RPMI7951 (cell line): Measurements from ENCODE around the gene STKLD1. TPM values are rescaled to one million over a fixed set of nuclear protein-coding genes. Genes with fewer than 3 reads are reported as not detected.

ENCODE experiments used
- DNase-seq: peaks from one replicate; pipeline ENCODE4 v3.0.0-alpha.2; 2012; ENCODE audit warnings: low read depth
- total RNA-seq: library from RNA; depleted of rRNA; stranded (reverse); fragments of >200 nt; shearing (Covaris generic); gene quantifications from 2 replicates; pipeline ENCODE4 v1.2.3, GENCODE V29; 2014

The STKLD1 gene
- total RNA-seq, 1 experiment from 2014 or later: 1.7 TPM

GRCh38 chr9:133408042-133408441, 31.9 kb downstream of the STKLD1 start:
- DNase-seq: no peak

- DNase-seq: no peak
These were observed 39.0 kb downstream of the STKLD1 start for GRCh38 chr9:133415170-133415569.

GRCh38 chr9:133417541-133418461, 41.6 kb downstream of the STKLD1 start, which contains the start of gene REXO4:
Gene REXO4 (minus strand): TSS chr9:133418010. CDS start chr9:133417844, 166 bp downstream.
- peak; percentile 81 for DNase-seq

DNA sequence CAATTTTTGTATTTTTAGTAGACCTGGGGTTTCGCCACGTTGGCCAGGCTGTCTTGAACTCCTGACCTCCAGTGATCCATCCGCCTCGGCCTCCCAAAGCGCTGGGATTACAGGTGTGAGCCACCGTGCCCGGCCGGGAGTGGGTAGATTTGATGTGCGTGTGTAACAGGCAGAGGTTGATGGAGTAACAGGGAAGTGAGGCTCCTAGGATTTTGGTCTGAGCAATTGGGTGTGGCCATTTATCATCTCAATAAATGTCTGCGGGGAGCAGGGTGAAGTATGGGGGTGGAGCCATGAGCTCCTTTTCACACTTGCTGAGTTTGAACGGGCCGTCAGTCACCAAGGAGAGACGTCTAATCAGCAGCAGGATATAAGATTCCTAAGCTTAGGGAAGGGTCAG, 42.8 kb downstream of the STKLD1 start:
- no peak for DNase-seq

DNA sequence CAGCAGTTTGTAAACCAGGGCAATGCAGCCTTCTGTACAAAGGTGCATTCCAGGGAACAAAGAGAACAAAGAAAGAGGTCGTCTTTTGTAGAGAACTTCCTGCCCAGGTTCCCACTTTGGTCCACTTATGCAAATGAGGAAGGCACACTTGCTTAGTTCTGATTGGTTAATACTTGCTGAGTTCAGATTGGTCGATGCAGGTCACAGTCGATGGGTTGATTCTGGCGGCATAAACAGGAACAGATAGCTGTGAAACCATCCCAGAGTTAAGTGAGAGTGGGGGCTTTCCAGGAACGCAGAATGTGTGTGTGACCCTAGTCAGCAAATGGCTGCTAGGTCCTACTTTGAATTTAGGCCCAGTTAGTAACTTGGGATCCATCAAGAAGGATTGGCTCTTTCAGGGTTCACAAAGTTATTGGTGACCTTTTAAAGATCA, 44.2 kb downstream of the STKLD1 start:
- DNase-seq: no peak

GRCh38 chr9:133421615-133422542, 45.7 kb downstream of the STKLD1 start, which contains the start of gene ADAMTS13:
Gene ADAMTS13 (plus strand): TSS chr9:133422367. CDS start chr9:133422444, 77 bp downstream.
- DNase-seq: no peak

GRCh38 chr9:133423216-133423615, 47.0 kb downstream of the STKLD1 start:
- DNase-seq: no peak

DNA sequence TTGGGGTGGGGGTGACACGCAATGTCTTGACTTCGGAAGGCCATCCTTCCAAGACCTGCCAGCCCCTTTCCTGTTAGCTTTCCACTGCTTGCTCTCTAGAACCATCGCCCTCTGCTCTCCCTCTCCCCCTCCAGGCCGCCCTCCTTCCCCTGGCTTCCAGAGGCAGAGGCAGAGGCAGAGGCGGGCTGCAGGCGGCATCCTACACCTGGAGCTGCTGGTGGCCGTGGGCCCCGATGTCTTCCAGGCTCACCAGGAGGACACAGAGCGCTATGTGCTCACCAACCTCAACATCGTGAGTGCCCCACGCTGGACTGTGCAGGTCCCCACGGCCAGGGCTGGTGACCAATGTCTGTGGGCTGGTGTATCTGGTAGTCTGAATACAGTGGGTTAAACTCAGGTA, 48.0 kb downstream of the STKLD1 start:
- DNase-seq: no peak

DNA sequence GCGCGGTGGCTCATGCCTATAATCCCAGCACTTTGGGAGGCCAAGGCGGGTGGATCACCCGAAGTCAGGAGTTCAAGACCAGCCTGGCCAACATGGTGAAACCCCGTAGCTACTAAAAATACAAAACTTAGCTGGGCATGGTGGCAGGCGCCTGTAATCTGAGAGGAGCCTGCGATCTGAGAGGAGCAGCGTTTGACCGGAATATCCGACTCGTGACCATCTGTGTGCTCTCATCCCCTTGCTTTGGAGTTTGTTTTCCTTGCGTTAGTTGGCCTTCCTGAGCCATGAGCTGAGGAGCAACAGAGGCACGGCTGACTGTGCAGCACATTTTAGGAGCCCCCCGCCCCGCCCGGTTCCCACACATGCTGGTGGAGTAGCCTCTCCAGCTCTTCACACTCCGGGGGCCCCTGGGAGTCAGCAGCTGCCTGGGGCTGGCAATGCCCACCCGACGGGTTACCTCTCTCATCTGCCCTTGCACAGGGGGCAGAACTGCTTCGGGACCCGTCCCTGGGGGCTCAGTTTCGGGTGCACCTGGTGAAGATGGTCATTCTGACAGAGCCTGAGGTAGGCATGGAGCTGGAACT, 49.0 kb downstream of the STKLD1 start:
- no peak for DNase-seq

- DNase-seq: no peak
These were observed 49.8 kb downstream of the STKLD1 start for GRCh38 chr9:133426011-133426410.

DNA sequence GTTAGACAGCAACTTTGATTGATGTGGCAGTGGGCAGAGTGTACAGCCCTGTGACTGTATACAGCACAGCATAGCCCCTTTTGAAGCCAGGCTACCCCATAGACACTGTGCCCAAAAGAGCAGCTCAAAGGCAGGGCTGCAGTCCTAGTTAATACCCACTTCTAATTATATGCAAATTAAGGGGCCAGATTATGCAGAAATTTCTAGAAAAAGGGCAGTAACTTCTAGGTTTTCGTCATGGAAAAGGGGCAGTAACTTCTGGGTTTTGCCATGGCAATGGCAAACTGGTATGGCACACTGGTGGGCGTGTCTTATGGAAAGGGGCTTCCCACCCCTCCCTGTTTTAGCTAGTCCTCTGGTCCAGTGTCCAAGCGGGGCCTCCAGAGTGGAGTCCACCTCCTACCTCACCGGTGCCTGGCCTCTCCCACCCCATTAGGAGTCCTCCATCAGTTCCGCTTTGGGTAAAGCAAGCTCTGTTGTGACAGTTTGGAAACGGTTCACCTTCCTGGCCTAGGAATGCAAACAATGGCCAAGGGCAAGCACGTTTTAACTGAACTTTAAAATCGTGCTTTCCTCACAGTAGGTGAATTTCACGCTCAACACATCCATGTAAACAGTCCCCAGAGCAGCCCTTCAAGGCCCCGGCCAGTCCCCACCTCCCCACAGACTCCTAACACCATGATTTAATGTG, 51.6 kb downstream of the STKLD1 start:
- no peak for DNase-seq

DNA sequence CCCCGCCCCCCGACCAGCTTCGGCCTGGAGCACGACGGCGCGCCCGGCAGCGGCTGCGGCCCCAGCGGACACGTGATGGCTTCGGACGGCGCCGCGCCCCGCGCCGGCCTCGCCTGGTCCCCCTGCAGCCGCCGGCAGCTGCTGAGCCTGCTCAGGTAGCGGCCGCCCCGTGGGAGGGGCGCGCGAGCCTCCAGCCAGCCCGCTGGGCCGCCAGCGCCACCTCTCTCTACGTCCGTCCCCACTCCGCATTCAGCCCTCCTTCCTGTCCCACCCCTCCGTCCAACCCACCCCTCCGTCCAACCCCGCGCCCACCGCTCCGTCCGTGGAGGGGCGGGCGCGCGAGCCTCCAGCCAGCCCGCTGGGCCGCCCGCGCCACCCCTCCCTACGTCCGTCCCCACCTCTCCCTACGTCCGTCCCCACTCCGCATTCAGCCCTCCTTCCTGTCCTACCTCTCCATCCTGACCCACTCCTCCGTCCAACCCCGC, 52.5 kb downstream of the STKLD1 start:
- DNase-seq: no peak

DNA sequence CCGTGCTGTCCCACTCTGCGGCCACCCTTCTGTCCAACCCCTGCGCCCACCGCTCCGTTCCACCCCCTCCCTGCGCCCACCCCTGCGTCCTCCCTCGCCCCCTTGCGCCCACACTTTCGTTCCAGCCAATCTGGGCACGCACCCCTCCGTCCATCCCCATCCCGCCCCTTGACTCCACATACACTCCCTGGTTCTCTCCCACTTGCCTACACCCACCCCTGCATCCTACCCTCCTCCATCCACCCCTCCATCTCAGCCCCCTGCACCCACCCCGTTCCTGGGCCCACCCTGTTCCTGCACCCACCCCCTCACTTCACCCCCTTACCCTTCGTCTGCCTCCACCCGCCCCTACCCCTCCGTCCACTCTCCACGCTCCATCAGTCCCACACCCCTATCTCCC, 53.0 kb downstream of the STKLD1 start:
- no peak for DNase-seq

DNA sequence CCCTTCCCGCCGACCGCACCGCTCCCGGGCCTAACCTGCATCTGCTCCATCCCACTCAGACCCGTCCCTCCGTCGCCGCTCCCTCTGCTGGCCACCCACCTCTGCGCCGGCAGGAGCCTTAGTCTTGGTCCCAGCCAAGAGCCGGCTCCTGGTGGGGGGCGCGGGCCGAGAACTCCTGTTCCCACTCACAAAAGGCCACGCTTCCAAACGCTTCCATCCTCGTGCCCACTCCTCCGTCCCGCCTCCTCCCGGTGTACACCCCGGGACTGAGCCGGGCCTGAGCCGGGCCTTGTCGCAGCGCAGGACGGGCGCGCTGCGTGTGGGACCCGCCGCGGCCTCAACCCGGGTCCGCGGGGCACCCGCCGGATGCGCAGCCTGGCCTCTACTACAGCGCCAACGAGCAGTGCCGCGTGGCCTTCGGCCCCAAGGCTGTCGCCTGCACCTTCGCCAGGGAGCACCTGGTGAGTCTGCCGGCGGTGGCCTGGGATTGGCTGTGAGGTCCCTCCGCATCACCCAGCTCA, 53.5 kb downstream of the STKLD1 start:
- DNase-seq: no peak

- no peak for DNase-seq
These were observed 54.1 kb downstream of the STKLD1 start for GRCh38 chr9:133430244-133430643.

- no peak for DNase-seq
These were observed 57.2 kb downstream of the STKLD1 start for GRCh38 chr9:133433351-133433843.

GRCh38 chr9:133436681-133437080, 60.5 kb downstream of the STKLD1 start:
- DNase-seq: no peak

GRCh38 chr9:133437753-133438531, 61.8 kb downstream of the STKLD1 start:
- DNase-seq: no peak

DNA sequence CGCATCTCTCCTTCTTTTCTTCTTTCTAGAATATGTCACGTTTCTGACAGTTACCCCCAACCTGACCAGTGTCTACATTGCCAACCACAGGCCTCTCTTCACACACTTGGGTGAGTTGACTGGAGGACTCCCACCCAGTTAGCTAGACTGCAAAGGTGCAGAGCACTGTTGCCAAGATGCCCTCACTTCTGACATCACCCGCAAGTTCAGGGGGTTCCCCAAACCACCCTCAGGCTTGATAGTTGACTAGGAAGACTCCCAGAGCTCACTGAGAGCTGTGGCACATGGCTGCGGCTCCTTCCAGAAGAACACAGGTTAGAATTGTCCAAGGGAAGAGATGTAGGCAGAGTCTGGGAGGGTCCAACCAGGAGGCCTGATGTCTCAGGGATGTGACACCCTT, 63.2 kb downstream of the STKLD1 start:
- DNase-seq: no peak

DNA sequence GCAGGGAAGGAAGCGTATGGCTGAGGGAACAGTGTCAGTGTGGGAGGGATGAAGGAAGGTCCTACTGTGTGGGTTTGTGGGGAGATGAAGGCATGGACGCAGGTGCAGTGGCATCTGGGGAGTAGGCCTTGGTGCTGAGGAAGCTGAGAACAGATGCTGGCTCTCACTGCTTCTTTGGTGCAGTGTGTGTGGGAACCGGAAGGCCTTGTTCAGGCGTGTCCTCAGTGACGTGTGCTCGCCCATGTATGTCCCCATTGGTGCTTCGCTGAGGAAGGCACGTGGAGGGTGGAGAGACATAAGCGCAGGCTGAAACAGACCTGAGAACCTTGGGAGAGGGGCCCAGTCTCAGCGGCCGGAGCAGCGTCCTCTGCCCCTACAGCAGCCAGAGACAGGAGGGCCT, 64.7 kb downstream of the STKLD1 start:
- no peak for DNase-seq
